Endothelial cell of umbilical vein (primary cell): Measurements from ENCODE around the gene PLPPR5. TPM values are rescaled to one million over a fixed set of nuclear protein-coding genes. Genes with fewer than 3 reads are reported as not detected.

ENCODE experiments used
- BruUV-seq: library from RNA; stranded (reverse); fragments of 400-500 nt; replicated peaks from 2 replicates; lab custom pipeline; 2021; lab: Mats Ljungman, UMichigan
- CTCF ChIA-PET: fragments of 300-600, 350-600 bp; sonication (Branson Sonifier 250); formaldehyde crosslinking; loops from one replicate; lab custom pipeline; 2021; ENCODE audit warnings: antibody characterized with exemption, inconsistent platforms; lab: Charles Lee
- POLR2A ChIA-PET: fragments of 300-600, 350-600 bp; sonication (Branson Sonifier 250); formaldehyde crosslinking; loops from one replicate; lab custom pipeline; 2021; ENCODE audit warnings: antibody characterized with exemption, inconsistent platforms; lab: Charles Lee
- DNase-seq: peaks from one replicate; pipeline ENCODE4 v3.0.0-alpha.2; 2011; ENCODE audit warnings: low read depth, low spot score
- FAIRE-seq: peaks from 2 replicates; lab custom pipeline; 2011; peaks lifted over from hg19 to GRCh38; lab: Jason Lieb, UNC
- H2AFZ ChIP-seq: 2 replicates; pipeline ENCODE4 v1.6.0; 2012; ENCODE audit warnings: low read depth, low read length, control low read depth, inconsistent platforms
- H3K27ac ChIP-seq: 2 replicates; pipeline ENCODE4 v1.5.1; 2011; ENCODE audit warnings: low read depth, mild to moderate bottlenecking, control low read depth, low read length, moderate library complexity; ENCODE audit not compliant: insufficient read depth
- H3K27me3 ChIP-seq, 2 experiments: 2 replicates each; pipeline versions ENCODE4 v1.6.0 to v1.6.1; 2011; ENCODE audit warnings: low read length in 2 of 2, mixed read lengths in 1 of 2; ENCODE audit not compliant: control insufficient read depth in 2 of 2, insufficient read depth in 2 of 2
- H3K36me3 ChIP-seq, 2 experiments: 2 replicates in 1 of 2; 3 replicates in 1 of 2; pipeline ENCODE4 v1.5.1; 2011; ENCODE audit warnings: low read length in 2 of 2, mild to moderate bottlenecking in 1 of 2, moderate library complexity in 1 of 2; ENCODE audit not compliant: control insufficient read depth in 2 of 2, insufficient read depth in 2 of 2; ENCODE audit errors: extremely low read depth in 1 of 2
- H3K4me1 ChIP-seq: 3 replicates; pipeline ENCODE4 v1.5.1; 2011; ENCODE audit warnings: mild to moderate bottlenecking, low read length; ENCODE audit not compliant: control insufficient read depth, insufficient read depth; ENCODE audit errors: extremely low read depth
- H3K4me2 ChIP-seq: 2 replicates; pipeline ENCODE4 v1.6.1; 2011; ENCODE audit warnings: low read length, control low read depth, mixed read lengths; ENCODE audit not compliant: insufficient read depth
- H3K4me3 ChIP-seq, 3 experiments: fragments of 200-600 bp in 1 of 3; sonication (generic), shearing (Covaris generic) in 1 of 3; replicated peaks in 1 of 3; 2 replicates each; pipeline ENCODE4 v1.5.1; 2011 to 2016; ENCODE audit warnings: control low read depth in 3 of 3, low read length in 3 of 3, mild to moderate bottlenecking in 2 of 3, inconsistent platforms in 1 of 3, low read depth in 1 of 3, moderate library complexity in 1 of 3; ENCODE audit not compliant: insufficient read depth in 1 of 3
- H3K79me2 ChIP-seq: 2 replicates; pipeline ENCODE4 v1.6.0; 2012; ENCODE audit warnings: low read length, inconsistent platforms; ENCODE audit not compliant: control insufficient read depth, insufficient read depth
- H3K9ac ChIP-seq: replicated peaks from 2 replicates; pipeline ENCODE3; 2011; ENCODE audit warnings: low read length, control low read depth; ENCODE audit not compliant: insufficient read depth; ENCODE audit errors: extremely low read depth
- H3K9me1 ChIP-seq: replicated peaks from 3 replicates; pipeline ENCODE4 v1.6.0; 2011; ENCODE audit warnings: mild to moderate bottlenecking, low read length; ENCODE audit not compliant: control insufficient read depth, insufficient read depth; ENCODE audit errors: extremely low read depth
- H3K9me3 ChIP-seq: replicated peaks from 2 replicates; pipeline ENCODE4 v1.5.1; 2012; ENCODE audit warnings: low read length, inconsistent platforms; ENCODE audit not compliant: control insufficient read depth, insufficient read depth
- H4K20me1 ChIP-seq: replicated peaks from 2 replicates; pipeline ENCODE3; 2011; ENCODE audit warnings: mild to moderate bottlenecking, low read length; ENCODE audit not compliant: control insufficient read depth, insufficient read depth; ENCODE audit errors: extremely low read depth
- CTCF ChIP-seq, 2 donors: IDR thresholded peaks; 1 replicate in 1 of 2; 2 replicates in 1 of 2; pipeline ENCODE4 v1.5.1; 2011; ENCODE audit warnings: low read length in 2 of 2, mild to moderate bottlenecking in 2 of 2, moderate library complexity in 2 of 2, control low read depth in 1 of 2, inconsistent platforms in 1 of 2, low read depth in 1 of 2; ENCODE audit not compliant: insufficient read depth in 1 of 2; ENCODE audit errors: extremely low read depth in 1 of 2
- EZH2 ChIP-seq: IDR thresholded peaks from 2 replicates; pipeline ENCODE4 v1.6.1; 2012; ENCODE audit warnings: borderline replicate concordance, low read depth, mild to moderate bottlenecking, moderate library complexity, low read length, inconsistent platforms; ENCODE audit not compliant: severe bottlenecking
- FOS ChIP-seq: IDR thresholded peaks from 2 replicates; pipeline ENCODE4 v1.6.1; 2011; ENCODE audit warnings: mild to moderate bottlenecking, low read length, moderate library complexity, borderline replicate concordance; ENCODE audit not compliant: insufficient read depth
- GATA2 ChIP-seq: IDR thresholded peaks from 2 replicates; pipeline ENCODE4 v1.7.0; 2011; ENCODE audit warnings: low read depth, mild to moderate bottlenecking, moderate library complexity, mixed read lengths, low read length; ENCODE audit not compliant: insufficient read length, insufficient read depth
- JUN ChIP-seq: IDR thresholded peaks from 2 replicates; pipeline ENCODE4 v1.6.1; 2011; ENCODE audit warnings: borderline replicate concordance, low read depth; ENCODE audit not compliant: insufficient read length, insufficient read depth
- MYC ChIP-seq: IDR thresholded peaks from one replicate; pipeline ENCODE4 v1.6.1; 2011; ENCODE audit warnings: mild to moderate bottlenecking, low read depth, low read length
- POLR2A ChIP-seq: IDR thresholded peaks from 2 replicates; pipeline ENCODE4 v1.6.1; 2012; ENCODE audit warnings: low read depth, mild to moderate bottlenecking, control low read depth, low read length
- POLR2AphosphoS5 ChIP-seq: IDR thresholded peaks from 2 replicates; pipeline ENCODE4 v1.6.1; 2012; ENCODE audit warnings: low read depth, mild to moderate bottlenecking, control low read depth, low read length, moderate library complexity; ENCODE audit not compliant: insufficient read depth
- dilution Hi-C: fragments of 300-500 bp; cut with MboI; formaldehyde crosslinking; loops from one replicate; pipeline ENCODE4 v1.15.0; 2019; ENCODE audit warnings: low sequenced_read_pairs; ENCODE audit not compliant: extremely low pct_ligation_motif_present
- intact Hi-C: fragments of 100-400 bp; cut with micrococcal nuclease; formaldehyde crosslinking; loops from one replicate; pipeline ENCODE4 v1.10.0; 2022
- polyA plus RNA-seq, 4 experiments: library from polyadenylated mRNA; depleted of rRNA in 3 of 4; stranded (reverse) in 3 of 4; unstranded in 1 of 4; fragments of >200 nt; gene quantifications; 2 replicates each; pipeline versions ENCODE4 v1.2.1 to v1.2.3, GENCODE V29; 2011 to 2012; ENCODE audit warnings: missing spikeins in 1 of 4
- total RNA-seq: library from RNA; stranded (reverse); gene quantifications from 2 replicates; pipeline ENCODE4 v1.2.3, GENCODE V29; 2021
- TF ChIP-seq, protein P1 (sequence below): IDR thresholded peaks from 2 replicates; pipeline ENCODE4 v1.6.1; 2011; ENCODE audit not compliant: insufficient read depth, insufficient read length

The PLPPR5 gene
- total and polyA plus RNA-seq, 2 donors (not counting 3 experiments of a cell fraction or from before 2014, with no cell fraction given): not detected

GRCh38 chr1:98924977-98925376, 79.7 kb downstream of the PLPPR5 start:
- no peak for DNase-seq
- dilution Hi-C loops (no loop called here), intact Hi-C loops (no loop called here)
- POLR2A ChIA-PET: no interaction called here
- Histone ChIP-seq H3K4me3 (no peak overlapping the region), H2AFZ (no peak overlapping the region), H4K20me1 (no peaks in the 10 kb centered on the region), H3K9me1 (no peaks in the 10 kb centered on the region), H3K27ac (no peak overlapping the region), H3K9ac (no peak overlapping the region), H3K36me3 (no peaks in the 10 kb centered on the region), H3K4me1 (peaks cover 6% of the 10 kb centered on the region), H3K27me3 (no peaks in the 10 kb centered on the region), H3K4me2 (no peak overlapping the region), H3K79me2 (no peaks in the 10 kb centered on the region), H3K9me3 (no peaks in the 10 kb centered on the region)
- no peak for FAIRE-seq
- CTCF ChIA-PET: interaction anchor here (1.2 kb wide), 1 partner anchor 16 kb away, joined by 4 read pairs; no protein-coding TSS in a partner anchor
- no TSS peak for BruUV-seq
- TF ChIP-seq GATA2 (no peak), FOS (no peak), POLR2AphosphoS5 (no peak), EZH2 (no peak), CTCF (IDR thresholded peaks at IDR 0.05; ENCODE audit: extremely low read depth in 1 of 2, insufficient read depth in 1 of 2, low read depth in 1 of 2, low read length in 2 of 2) (no peak), MYC (no peak), POLR2A (no peak), JUN (no peak)
- TF ChIP-seq, protein P1, sequence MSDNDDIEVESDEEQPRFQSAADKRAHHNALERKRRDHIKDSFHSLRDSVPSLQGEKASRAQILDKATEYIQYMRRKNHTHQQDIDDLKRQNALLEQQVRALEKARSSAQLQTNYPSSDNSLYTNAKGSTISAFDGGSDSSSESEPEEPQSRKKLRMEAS: no peak
